Adipocyte (in vitro differentiated cells): ENCODE data around the gene UQCRH.
"Not testable (repeated sequence)": the region's sequence is repeated elsewhere in the genome, so short reads cannot be mapped to it uniquely, and the experiment has no call there.

ENCODE experiments used
- DNase-seq: peaks from one replicate; pipeline ENCODE4 v3.0.0-alpha.2; 2015; ENCODE audit warnings: low read depth
- H3K27me3 ChIP-seq: replicated peaks from 2 replicates; pipeline ENCODE4 v1.7.0; 2013; ENCODE audit warnings: mild to moderate bottlenecking, low read length, moderate library complexity; ENCODE audit not compliant: control insufficient read depth, insufficient read depth
- H3K36me3 ChIP-seq: 2 replicates; pipeline ENCODE4 v1.7.0; 2013; ENCODE audit warnings: low read length, mild to moderate bottlenecking, moderate library complexity; ENCODE audit not compliant: control insufficient read depth, insufficient read depth, severe bottlenecking
- H3K4me1 ChIP-seq: 2 replicates; pipeline ENCODE4 v1.7.0; 2013; ENCODE audit warnings: mild to moderate bottlenecking, low read length, moderate library complexity; ENCODE audit not compliant: control insufficient read depth, insufficient read depth
- H3K4me3 ChIP-seq: 2 replicates; pipeline ENCODE4 v1.7.0; 2013; ENCODE audit warnings: mild to moderate bottlenecking, low read length, moderate library complexity
- H3K9ac ChIP-seq: 2 replicates; pipeline ENCODE4 v1.7.0; 2013; ENCODE audit warnings: mild to moderate bottlenecking, low read length, moderate library complexity
- H3K9me3 ChIP-seq: 2 replicates; pipeline ENCODE4 v1.7.0; 2013; ENCODE audit warnings: mild to moderate bottlenecking, low read length, moderate library complexity; ENCODE audit not compliant: control insufficient read depth

Gene UQCRH

DNA sequence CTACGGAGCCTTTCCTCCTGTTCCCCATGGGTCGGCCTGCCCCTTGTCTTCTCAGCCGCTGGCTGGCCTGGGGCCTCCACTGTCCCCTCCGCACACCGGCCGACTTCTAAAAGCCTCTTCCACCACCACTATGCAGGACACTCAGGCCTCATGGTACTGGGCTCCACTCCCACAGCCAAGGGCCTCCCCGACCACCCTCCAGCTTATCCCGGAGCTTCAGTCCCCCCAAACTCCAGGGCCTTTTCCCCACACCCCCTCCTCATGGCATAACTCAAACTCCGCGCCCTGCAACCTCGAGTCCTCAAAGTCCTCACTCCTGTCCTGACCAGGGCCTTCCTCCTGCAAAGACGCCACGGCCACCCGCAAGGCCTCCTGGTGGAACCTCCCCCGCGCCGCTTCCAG is 2.1 kb upstream of the UQCRH start:
- peaks cover 17% of the 10 kb centered on the region for H3K36me3 ChIP-seq
- H3K9ac ChIP-seq: peak overlapping the region; percentile 100
- H3K9me3 ChIP-seq: no peaks in the 10 kb centered on the region
- peaks cover 34% of the 10 kb centered on the region for H3K4me1 ChIP-seq
- H3K27me3 ChIP-seq: no peaks in the 10 kb centered on the region
- H3K4me3 ChIP-seq: peak overlapping the region; percentile 97
- DNase-seq: no peak

DNA sequence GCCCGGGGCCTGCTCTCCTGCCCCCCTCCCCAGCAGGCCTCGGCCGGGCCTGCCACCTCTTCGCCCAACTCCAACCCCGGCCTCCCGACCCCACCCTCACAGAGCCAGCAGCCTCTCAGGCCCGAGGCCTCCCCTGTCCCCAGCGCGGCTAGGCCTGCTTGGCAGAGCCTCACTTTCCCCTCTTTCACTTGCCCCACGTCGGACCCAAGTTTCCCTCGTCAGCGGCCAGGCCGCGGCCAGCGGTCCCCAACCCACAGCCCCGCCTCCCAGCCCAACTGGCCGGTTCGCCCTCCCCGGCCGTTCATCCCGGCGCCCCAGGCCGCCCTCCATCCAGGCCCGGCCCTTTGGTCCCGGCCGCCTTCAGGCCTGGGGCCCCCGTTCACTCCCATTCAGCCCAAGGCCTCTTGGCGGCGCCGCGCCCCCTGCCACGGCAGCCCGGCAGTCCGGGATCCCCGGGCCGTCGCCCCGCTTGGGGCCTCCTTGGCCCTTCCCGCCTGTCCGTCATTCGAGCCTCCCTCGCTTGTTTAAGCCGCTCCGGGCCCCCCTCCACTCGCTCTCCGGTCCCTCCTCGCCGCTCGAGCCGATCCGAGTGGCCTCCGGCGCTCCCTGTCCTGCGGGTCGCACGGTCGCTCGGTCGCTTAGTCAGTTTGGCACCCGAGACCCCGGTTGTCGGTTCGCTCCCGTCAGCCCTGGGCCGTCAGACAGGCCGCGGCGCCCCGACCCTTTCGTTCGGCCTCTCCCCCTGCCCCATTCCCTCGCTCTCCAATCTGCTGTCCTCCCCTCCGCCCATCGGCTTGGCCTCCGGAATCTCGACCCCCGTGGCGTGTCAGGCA is 1.5 kb upstream of the UQCRH start:
- Histone ChIP-seq H3K9ac (peak overlapping the region; percentile 100), H3K27me3 (no peaks in the 10 kb centered on the region), H3K36me3 (peaks cover 11% of the 10 kb centered on the region), H3K9me3 (no peaks in the 10 kb centered on the region), H3K4me1 (peaks cover 39% of the 10 kb centered on the region), H3K4me3 (peak overlapping the region; percentile 97)
- DNase-seq: peak; percentile 79

DNA sequence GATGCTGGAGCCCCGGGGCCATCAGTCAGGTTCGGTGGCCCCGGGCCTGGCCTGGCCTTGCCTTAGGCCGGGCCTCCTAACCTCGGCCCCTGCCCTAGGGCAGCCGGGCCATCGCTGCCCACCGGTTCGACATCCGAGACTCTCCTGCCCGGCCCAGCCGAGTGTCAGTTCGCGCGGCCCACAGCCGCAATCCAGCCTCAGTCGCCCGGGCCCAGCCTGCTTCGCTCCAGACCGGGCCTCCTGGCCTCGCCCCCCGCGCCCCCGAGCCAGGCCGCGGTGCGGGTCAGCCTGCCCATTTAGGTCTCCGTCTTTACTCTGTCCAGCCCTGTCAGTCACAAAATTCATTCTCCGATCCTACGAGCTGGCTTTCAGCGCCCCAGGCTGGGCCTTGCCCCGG is 859 bp upstream of the UQCRH start:
- Histone ChIP-seq H3K36me3 (peaks cover 7% of the 10 kb centered on the region), H3K4me3 (peak overlapping the region; percentile 97), H3K4me1 (peaks cover 45% of the 10 kb centered on the region), H3K27me3 (no peaks in the 10 kb centered on the region), H3K9me3 (no peaks in the 10 kb centered on the region), H3K9ac (peak overlapping the region; percentile 100)
- DNase-seq: peak; percentile 61

DNA sequence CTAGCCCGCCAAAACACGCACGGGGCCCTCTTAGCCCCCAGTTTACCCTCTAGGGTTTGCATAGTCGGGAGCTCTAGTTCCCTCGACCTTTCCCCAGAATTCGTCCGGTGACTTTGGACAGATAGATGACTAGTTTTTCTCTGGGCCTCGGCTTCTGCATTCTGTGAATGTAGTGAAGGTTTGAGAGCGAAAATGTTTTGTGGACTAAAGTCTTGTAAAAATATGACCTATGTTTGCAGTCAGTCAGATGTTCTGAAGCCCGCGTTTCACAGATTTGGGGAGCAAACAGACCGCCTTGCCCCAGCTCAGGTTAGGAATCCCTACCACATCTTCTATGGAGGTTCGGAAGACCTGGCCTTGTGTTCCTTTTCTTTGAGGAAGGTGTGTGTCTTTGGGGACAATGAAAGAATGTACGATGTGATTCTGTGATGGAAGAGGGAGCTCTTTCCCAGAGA is 401 bp downstream of the UQCRH start:
- H3K9ac ChIP-seq: peak overlapping the region; percentile 100
- H3K4me3 ChIP-seq: peak overlapping the region; percentile 97
- peaks cover 4% of the 10 kb centered on the region for H3K36me3 ChIP-seq
- H3K9me3 ChIP-seq: no peaks in the 10 kb centered on the region
- H3K4me1 ChIP-seq: peaks cover 47% of the 10 kb centered on the region
- no peaks in the 10 kb centered on the region for H3K27me3 ChIP-seq
- peak; percentile 30 for DNase-seq

DNA sequence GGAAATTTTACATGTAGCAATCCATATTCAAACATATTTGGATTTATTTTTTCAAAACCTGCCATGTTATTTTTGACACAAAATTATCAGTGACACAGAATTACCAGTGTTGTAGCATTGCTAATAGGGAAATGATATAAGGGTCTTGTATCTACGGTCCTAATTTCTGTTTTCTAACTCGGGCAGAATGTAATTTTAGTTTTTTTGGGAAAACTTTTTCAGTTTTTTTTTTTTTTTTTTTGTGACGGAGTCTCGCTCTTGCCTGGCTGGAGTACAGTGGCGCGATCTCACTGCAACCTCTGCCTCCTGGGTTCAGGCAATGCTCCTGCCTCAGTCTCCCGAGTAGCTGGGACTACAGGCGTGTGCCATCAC is 2.6 kb downstream of the UQCRH start:
- H3K9me3 ChIP-seq: no peaks in the 10 kb centered on the region
- H3K4me1 ChIP-seq: peaks cover 45% of the 10 kb centered on the region
- no peak overlapping the region for H3K4me3 ChIP-seq
- peaks cover 19% of the 10 kb centered on the region for H3K36me3 ChIP-seq
- H3K9ac ChIP-seq: no peak overlapping the region
- DNase-seq: no peak
- no peaks in the 10 kb centered on the region for H3K27me3 ChIP-seq

DNA sequence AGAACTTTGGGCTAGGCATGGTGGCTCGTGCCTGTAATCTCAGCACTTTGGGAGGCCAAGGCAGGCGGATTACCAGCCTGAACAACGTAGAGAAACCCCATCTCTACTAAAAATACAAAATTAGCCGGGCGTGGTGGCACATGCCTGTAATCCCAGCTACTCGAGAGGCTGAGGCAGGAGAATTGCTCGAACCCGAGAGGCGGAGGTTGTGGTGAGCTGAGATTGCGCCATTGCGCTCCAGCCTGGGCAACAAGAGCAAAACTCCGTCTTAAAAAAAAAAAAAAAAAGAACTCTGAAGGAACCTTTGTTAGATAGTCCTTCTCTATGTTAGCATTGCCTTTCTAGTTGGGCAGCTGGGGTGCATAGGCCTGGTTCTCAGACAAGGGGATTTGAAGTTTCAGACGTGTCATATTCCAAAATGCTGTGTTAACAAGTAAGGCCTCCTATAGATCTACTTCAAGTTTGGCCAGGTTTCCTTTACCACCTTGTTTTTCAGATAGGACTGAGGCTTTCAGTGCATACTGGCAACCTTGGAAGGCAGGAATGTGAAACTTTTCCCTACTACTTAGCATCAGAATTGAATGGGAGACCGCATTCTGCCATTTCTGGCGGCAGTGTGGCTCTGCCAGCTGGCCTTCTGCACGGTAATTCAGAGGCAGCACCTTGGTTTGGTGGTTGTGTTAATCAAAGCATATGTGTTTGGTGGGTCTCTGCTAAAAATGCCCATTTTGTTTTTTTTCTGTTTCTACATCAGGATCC is 6.1 kb downstream of the UQCRH start:
- DNase-seq: no peak
- H3K9me3 ChIP-seq: no peaks in the 10 kb centered on the region
- H3K36me3 ChIP-seq: peaks cover 50% of the 10 kb centered on the region
- H3K9ac ChIP-seq: no peak overlapping the region
- peaks cover 41% of the 10 kb centered on the region for H3K4me1 ChIP-seq
- no peaks in the 10 kb centered on the region for H3K27me3 ChIP-seq
- H3K4me3 ChIP-seq: no peak overlapping the region

DNA sequence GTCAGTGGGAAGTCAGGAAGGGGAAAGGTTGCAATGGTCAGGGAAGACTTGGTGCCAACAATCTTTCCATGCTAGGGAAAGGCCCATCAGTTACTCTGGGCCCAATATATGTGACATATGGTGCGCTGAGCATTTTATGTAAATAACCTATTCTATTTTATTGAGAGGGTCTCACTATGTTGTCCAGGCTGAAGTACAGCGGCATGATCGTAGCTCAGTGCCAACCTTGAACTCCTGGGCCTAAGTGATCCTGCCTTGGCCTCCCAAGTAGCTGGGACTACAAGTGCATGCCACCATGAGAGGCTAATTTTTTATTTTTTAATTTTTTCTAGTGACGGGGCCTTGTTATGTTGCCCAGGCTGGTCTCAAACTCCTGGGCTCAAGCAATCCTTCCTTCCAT is 6.8 kb downstream of the UQCRH start:
- Histone ChIP-seq H3K4me1 (peaks cover 37% of the 10 kb centered on the region), H3K9me3 (no peaks in the 10 kb centered on the region), H3K27me3 (no peaks in the 10 kb centered on the region), H3K9ac (no peak overlapping the region), H3K36me3 (peaks cover 55% of the 10 kb centered on the region), H3K4me3 (no peak overlapping the region)
- DNase-seq: no peak

DNA sequence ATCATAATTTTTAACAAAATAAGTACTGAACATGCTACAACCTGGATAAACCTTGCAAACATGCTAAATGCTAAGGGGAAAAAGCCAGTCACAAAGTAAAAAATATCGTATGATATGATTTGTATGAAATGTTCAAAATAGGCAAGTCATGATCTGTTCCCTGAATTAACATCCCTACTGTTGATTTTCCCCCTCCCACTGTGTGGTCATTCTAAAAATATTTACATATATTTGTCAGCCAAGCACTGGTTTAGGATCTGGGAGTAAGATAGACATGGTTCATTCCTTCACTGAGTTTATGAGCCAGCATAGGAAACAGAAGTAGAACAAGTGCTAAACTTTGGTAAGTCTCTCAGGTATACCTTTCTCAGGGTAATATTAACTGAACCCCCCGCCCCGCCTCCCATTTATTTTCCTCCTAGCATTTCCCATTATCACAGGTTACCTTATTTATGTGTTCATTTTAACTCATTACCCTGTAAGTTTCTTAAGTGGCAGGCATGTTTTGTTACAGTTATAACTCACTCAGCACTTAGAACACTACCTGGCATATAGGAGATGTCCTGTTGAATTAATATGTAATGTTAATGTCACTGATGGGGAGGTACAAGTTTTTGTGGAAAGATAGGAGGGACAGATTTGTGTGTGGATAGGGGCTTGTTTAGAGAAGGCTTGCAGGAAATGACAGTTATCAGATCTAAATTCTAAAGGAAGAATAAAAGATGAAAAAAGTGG is 12.3 kb downstream of the UQCRH start:
- Histone ChIP-seq H3K36me3 (peaks cover 54% of the 10 kb centered on the region), H3K27me3 (no peaks in the 10 kb centered on the region), H3K9me3 (no peaks in the 10 kb centered on the region), H3K4me3 (no peak overlapping the region), H3K9ac (no peak overlapping the region), H3K4me1 (no peaks in the 10 kb centered on the region)
- DNase-seq: peak; percentile 59

DNA sequence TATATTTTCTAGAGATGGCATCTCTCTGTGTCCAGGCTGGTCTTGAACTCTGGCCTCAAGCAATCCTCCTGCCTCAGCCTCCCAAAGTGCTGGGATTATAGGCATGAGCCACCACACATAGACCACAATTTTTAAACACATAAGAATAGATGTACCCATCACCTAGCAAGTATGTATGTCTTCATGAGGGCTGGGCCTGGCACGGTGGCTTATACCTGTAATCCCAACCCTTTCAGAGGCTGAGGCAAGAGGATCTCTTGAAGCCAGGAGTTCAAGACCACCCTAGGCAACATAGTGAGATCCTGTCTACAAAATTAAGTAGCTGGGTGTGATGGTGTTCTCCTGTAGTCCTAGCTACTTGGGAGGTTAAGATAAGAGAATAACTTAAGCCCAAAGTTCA is 13.8 kb downstream of the UQCRH start:
- H3K4me3 ChIP-seq: no peak overlapping the region
- H3K4me1 ChIP-seq: no peaks in the 10 kb centered on the region
- peaks cover 43% of the 10 kb centered on the region for H3K36me3 ChIP-seq
- no peak overlapping the region for H3K9ac ChIP-seq
- no peak for DNase-seq
- H3K9me3 ChIP-seq: no peaks in the 10 kb centered on the region
- no peaks in the 10 kb centered on the region for H3K27me3 ChIP-seq

DNA sequence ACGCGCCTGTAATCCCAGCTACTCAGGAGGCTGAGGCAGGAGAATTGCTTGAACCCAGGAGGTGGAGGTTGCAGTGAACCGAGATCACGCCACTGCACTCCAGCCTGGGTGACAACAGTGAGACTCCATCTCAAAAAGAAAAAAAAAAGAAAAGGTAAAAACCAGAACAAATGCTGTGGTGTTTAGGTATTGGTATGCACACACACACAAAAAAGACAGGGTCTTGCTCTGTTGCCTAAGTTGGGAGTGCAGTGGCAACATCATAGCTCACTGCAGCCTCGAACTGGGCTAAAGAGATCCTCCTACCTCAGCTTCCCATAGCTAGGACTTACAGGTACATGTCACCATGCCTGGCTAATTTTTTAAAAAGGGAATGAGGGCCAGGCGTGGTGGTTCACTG is 15.8 kb downstream of the UQCRH start:
- H3K9me3 ChIP-seq, H3K4me3 ChIP-seq, H3K27me3 ChIP-seq, DNase-seq, H3K4me1 ChIP-seq, H3K9ac ChIP-seq: not testable (repeated sequence)
- peaks cover 26% of the 10 kb centered on the region for H3K36me3 ChIP-seq
